HG03521 (cell line): Measurements from ENCODE around the gene ALG2.
"Not testable (repeated sequence)": the region's sequence is repeated elsewhere in the genome, so short reads cannot be mapped to it uniquely, and the experiment has no call there.

Experiments
- ATAC-seq: cut with Tn5 transposase; IDR thresholded peaks from one replicate; pipeline ENCODE4 v1.9.1; 2021; ENCODE audit warnings: mild to moderate bottlenecking, moderate library complexity; ENCODE audit not compliant: unreplicated experiment

Gene ALG2

GRCh38 chr9:99197124-99197630, 24.6 kb downstream of the ALG2 start:
- ATAC-seq = no peak

DNA sequence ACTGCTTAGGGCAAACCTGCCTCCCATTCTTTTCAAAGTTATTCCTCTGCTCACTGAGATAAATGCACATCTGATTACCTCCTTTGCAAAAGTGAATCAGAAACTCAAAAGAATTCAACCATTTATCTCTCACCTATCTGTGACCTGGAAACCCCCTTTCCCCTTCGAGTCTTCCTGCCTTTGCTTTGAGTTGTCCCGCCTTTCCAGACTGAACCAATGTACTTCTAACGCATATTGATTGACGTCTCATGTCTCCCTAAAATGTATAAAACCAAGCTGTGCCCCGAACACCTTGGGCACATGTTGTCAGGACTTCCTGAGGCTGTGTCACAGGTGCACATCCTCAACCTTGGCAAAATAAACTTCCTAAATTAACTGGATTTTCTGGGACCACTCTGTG, 25.3 kb downstream of the ALG2 start:
- ATAC-seq = not testable (repeated sequence)

- no peak for ATAC-seq
These were observed 28.3 kb downstream of the ALG2 start for GRCh38 chr9:99193466-99193821.

DNA sequence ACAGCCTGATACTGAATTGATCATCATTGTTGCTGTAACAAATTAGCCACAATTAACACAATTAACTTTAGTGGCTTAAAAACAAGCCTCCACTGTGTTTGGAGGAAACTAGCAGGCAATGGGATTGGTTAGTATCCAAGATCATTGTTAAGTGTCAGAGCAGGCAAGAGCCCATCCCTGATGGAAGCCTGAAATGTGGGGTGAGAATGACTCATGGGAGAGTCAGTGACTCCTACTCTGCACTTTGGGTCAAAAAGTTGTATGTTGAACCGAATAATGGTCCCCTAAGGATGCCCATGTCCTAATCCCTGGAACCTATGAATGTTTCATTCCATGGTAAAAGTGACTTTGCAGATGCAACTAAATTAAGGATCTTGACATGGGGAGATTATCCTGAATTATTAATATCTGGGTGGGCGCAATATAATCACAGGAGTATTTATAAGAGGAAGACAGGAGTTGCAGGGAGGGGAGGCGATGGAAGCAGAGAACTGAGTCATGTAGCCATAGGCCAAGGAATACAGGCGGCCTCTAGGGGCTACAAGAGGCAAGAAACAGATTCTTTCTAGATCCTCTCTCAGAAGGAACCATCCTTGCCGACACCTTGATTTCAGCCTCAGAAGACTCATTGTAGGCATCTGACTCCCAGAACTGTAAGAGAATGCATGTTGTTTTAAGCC, 28.8 kb downstream of the ALG2 start:
- ATAC-seq = no peak

DNA sequence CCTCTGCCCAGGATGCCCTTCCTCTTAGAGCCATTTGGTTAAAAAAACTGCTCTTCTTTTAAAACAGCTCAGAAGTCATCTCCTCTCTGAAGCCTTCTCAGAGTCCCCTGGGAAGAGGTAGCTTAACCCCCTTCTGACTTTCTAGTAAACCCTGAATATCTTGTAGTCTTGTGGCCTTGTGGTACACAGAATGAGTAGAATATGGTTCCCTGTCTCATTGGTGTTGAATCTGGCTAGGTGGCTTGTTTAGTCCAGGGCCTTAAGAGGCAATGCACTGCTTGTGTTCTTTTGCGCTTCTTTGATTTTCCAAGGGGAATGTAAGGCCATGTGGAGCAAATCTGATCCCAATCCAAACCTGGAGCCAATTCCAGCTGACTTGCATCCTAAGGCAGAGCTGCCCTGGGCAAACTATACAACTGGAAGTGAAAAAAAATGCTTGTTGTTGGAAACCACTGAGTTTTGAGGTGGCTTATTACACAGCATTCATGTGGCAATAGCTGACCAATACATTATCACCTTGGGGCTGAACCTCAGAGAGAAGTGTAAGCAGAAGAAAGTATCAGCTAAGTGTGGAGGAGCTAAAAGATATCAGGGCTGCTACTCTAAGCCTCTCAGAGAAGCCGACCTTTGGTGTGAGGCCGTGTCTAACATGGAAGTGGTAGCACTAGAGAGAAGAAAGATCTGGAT, 31.0 kb downstream of the ALG2 start:
- no peak for ATAC-seq

DNA sequence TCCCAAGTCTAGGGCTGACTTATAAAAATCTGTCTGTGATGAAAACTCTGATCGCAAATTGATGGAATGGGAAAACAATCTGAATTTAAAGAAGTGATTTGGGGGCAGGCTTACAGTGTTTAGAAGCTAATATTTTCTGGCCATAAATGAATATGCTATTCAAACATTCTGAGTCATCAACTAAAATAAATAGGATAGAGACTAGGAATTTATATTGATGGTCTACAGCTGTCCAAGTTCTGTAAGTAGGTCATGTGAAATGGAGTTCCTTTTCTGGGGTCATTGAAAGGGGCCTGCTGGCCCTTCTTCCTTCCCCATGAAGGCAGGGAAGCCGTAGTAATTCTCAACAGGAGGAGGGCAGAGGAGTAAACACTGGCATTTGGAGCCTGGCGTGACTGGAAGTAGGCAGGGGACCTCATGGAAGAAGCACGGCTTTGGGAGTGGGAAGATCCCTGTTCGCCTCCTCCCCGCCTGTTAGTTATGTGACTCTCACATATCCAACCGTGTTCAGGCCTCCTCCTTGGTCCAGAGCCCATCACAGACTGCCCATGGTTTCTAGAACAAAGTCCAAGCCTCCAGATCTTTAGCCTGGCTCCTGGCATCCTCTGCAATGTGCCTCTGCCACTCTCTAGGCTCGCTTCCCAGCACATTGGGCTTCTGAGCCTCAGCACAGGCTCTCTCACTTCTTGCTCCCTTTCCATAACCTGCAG, 31.7 kb downstream of the ALG2 start:
- no peak for ATAC-seq

- ATAC-seq = no peak
These were observed 32.6 kb downstream of the ALG2 start for GRCh38 chr9:99189186-99189585.

DNA sequence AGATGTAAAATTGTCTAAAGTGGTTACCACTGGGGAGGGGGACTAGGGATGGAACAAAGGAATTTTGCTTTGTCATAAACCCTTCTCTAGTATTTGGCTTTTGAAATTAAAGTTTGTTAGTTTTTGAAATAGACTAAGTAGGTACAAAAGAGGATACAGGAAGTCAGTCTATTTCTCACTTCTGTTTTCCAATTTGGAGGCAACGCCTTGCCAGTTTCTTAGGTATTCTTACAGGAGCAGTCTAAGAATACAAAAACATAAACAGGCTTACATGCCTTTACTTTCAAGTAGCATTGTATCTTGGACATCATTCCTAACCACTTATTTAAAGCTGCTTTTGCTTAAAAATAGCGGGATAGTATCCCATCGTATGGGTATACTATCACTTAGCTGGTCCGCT, 34.4 kb downstream of the ALG2 start:
- no peak for ATAC-seq

DNA sequence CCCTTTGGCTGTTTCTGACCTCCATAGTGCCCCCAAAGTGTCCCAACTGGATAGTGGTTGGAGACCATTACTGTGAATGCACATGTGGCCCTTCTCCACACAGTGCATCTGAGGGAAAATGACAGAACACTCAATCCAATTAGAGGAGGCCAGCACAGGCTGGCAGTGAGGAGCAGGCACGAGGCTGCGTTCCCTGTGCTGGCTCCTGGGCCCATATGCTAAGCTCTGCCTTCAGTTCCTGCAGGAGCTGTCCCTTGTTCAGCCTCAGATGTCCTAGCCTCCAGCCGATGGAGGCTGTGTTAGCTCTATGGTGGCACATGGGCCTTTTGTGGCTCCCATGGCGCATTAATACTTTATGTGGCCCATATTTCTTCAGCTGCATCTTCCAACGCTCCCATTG, 35.8 kb downstream of the ALG2 start:
- no peak for ATAC-seq

DNA sequence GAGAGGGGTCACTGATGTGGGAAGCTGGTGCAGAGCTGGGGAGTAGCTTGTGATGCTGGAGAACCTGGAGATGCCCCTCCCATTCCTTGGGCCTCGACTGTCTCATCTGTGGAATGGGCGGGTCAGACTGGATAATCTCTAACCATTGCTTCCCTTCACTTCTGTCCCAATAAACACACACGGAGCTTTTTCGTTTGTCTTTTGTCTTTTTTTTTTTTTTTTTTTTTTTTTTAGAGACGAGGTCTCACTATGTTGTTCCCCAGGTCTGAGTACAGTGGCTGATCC, 36.5 kb downstream of the ALG2 start:
- no peak for ATAC-seq

- peak; percentile 47 for ATAC-seq
These were observed 37.0 kb downstream of the ALG2 start for GRCh38 chr9:99184475-99185347.

GRCh38 chr9:99184110-99184474, 37.6 kb downstream of the ALG2 start:
- ATAC-seq = no peak

GRCh38 chr9:99183616-99184015, 38.1 kb downstream of the ALG2 start:
- ATAC-seq = no peak

DNA sequence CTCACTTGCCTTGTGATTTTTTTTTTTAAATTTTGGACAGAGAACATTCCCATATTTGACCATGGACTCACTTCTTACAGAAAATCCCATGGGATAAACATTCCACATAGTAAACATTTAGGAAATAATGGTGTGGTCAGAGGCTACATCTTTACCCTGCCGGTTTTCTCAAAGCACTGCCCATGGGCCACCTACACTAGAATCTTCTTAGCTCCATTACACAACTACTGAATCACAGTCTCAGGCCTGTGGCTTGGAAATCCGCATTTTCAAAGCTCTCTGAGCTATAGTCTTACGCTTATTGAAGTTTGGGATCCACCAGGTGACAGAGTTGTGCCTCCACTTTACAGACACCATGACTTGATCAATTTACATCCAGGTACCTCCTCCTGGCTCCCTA, 39.4 kb downstream of the ALG2 start:
- ATAC-seq = no peak

- ATAC-seq = peak; percentile 48
These were observed 40.1 kb downstream of the ALG2 start for GRCh38 chr9:99181621-99182020.

- ATAC-seq = no peak
These were observed 40.5 kb downstream of the ALG2 start for GRCh38 chr9:99181206-99181605.

- no peak for ATAC-seq
These were observed 41.1 kb downstream of the ALG2 start for GRCh38 chr9:99180662-99181061.

DNA sequence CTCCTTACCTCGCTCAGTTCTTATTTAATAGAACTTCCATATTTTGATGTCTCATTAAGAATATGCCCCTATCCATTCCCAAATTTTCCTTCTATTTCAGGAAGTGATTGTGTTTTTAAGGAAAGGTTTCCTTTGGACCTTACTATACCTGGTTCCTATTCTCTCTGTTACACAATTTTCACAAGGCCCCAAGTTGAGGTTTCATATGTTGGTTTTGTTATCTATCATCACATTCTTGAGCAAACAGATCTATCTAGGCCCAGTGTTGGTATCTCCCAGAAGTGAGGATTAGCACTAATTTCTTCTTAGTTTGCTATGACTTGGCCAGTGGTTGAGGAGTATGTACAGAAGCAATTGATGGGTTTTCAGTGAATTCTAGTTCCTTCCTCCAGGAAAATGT, 41.5 kb downstream of the ALG2 start:
- ATAC-seq = no peak

GRCh38 chr9:99178912-99179872, 42.5 kb downstream of the ALG2 start:
- ATAC-seq = no peak
